Lower leg skin (tissue), 4 donors: ENCODE data around the gene DVL3. TPM values are rescaled to one million over a fixed set of nuclear protein-coding genes. Genes with fewer than 3 reads are reported as not detected.
"Not testable (repeated sequence)": the region's sequence is repeated elsewhere in the genome, so short reads cannot be mapped to it uniquely, and the experiment has no call there.

ENCODE experiments used
- DNase-seq, 2 donors: peaks; one replicate each; pipeline ENCODE4 v3.0.0-alpha.2; 2019; ENCODE audit warnings: low spot score in 2 of 2
- H3K4me3 ChIP-seq: fragments of 200-600 bp; sonication (generic); 2 replicates; pipeline ENCODE4 v1.5.1; 2017; ENCODE audit warnings: mild to moderate bottlenecking, low read depth; ENCODE audit not compliant: poor library complexity, severe bottlenecking
- POLR2A ChIP-seq, 2 donors: fragments of 450-650 bp; IDR thresholded peaks; one replicate each; pipeline ENCODE4 v1.6.1; 2016 to 2017; ENCODE audit warnings: antibody characterized with exemption in 2 of 2, mild to moderate bottlenecking in 1 of 2, moderate library complexity in 1 of 2
- WGBS, 2 donors: methylation state at CpG; one replicate each; pipeline ENCODE4 v1.1.5; 2018; 5-methylcytosine and 5-hydroxymethylcytosine counted together
- intact Hi-C: fragments of 100-400 bp; cut with DNase I; formaldehyde crosslinking; loops from one replicate; pipeline ENCODE4 v1.15.0; 2023; ENCODE audit warnings: low total_unique reads
- total RNA-seq, 4 donors: library from RNA; depleted of rRNA; stranded (reverse); fragments of >200 nt; gene quantifications; one replicate each; pipeline ENCODE4 v1.1.0, GENCODE V29; 2016
- TF ChIP-seq, protein P1 (sequence below), 3 donors: fragments of 450-650 bp; IDR thresholded peaks; one replicate each; pipeline ENCODE4 v1.5.1; 2016; ENCODE audit warnings: antibody characterized with exemption in 3 of 3, mild to moderate bottlenecking in 3 of 3, moderate library complexity in 2 of 3

The DVL3 gene
- total RNA-seq, 4 donors from 2014 or later, result 37.9 to 81.9 (median 42.4) TPM

DNA sequence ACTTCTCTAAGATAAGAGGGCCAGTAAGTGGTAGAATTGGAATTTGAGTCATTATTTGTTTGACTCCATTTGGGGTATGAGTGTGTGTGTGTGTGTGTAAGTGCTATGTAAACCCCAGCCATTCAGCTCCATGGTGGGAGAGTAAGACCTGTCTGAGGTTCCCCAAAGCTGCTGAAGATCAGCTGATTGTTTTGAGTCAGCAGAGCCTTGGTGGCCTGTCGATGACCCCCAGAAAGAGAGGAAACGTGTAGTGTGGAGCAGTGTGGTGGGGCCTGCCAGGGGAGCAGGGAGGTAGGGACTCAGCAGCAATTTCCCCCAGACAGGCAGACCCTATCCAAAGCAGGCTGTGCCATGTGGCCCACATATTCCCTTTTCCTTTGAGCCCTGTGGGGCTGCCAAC is 5.3 kb downstream of the DVL3 start:
- no peak for DNase-seq
- no peak overlapping the region for H3K4me3 ChIP-seq
- intact Hi-C loops, result no loop called here
- WGBS, 2 donors, result 41 to 61% methylated on average over 2 of the region's 2 CpGs
- no peak for TF ChIP-seq POLR2A (IDR thresholded peaks at IDR 0.05)
- TF ChIP-seq, protein P1, sequence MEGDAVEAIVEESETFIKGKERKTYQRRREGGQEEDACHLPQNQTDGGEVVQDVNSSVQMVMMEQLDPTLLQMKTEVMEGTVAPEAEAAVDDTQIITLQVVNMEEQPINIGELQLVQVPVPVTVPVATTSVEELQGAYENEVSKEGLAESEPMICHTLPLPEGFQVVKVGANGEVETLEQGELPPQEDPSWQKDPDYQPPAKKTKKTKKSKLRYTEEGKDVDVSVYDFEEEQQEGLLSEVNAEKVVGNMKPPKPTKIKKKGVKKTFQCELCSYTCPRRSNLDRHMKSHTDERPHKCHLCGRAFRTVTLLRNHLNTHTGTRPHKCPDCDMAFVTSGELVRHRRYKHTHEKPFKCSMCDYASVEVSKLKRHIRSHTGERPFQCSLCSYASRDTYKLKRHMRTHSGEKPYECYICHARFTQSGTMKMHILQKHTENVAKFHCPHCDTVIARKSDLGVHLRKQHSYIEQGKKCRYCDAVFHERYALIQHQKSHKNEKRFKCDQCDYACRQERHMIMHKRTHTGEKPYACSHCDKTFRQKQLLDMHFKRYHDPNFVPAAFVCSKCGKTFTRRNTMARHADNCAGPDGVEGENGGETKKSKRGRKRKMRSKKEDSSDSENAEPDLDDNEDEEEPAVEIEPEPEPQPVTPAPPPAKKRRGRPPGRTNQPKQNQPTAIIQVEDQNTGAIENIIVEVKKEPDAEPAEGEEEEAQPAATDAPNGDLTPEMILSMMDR (IDR thresholded peaks at IDR 0.05), result no peak

DNA sequence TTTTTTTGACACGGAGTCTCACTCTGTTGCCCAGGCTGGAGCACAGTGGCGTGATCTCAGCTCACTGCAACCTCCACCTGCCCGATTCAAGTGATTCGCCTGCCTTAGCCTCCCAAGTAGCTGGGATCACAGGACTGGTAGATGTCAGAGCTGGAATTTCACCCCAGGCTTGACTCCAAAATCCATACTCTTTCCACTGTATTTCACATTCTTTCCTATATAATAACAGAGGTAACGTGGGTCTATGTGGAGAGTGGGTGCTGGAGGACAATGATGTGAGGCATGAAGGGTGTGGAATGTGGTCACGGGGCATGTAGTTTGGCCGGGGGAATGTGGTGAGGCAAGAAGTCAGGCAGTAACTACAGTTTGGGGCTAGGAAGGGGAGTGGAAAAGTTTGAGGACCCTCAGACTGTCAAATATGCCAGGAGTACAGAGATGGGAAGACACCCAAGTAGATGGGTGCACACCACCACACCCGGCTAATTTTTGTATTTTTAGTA is 7.4 kb downstream of the DVL3 start:
- 78 to 86% methylated on average over 8 of the region's 8 CpGs for WGBS, 2 donors
- intact Hi-C loops, H3K4me3 ChIP-seq: not testable (repeated sequence)

DNA sequence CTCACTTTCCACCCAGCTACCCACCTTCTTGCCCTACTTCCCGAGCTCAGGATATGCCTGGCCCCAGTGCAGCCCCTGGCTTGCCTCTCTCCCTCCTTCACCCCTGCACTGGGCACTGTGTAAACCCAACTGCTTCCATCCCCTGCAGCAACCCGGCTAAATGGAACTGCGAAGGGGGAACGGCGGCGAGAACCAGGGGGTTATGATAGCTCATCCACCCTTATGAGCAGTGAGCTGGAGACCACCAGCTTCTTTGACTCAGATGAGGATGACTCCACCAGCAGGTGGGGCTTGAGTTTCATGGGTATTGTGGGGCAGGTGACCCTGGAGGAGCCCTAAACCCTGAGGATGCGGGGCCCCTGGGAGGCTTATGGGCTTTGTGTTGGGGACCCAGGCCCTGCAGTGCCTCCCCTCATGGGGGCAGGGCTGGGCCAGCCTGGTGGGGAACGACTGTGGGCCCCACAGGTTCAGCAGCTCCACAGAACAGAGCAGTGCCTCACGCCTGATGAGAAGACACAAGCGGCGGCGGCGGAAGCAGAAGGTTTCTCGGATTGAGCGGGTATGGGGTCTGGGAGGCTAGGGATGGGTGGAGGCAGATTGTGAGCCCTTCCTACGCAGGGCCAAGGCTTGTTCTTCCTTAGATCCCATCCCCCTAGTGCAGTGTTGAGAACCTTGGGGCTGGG is 9.6 kb downstream of the DVL3 start:
- intact Hi-C loops, result no loop called here
- no peak overlapping the region for H3K4me3 ChIP-seq
- 94 to 95% methylated on average over 16 of the region's 16 CpGs for WGBS, 2 donors
- DNase-seq, result no peak
- TF ChIP-seq POLR2A (IDR thresholded peaks at IDR 0.05), result no peak
- TF ChIP-seq, protein P1 (IDR thresholded peaks at IDR 0.05), result no peak

More for the DNA sequence above, 7.4 kb downstream of the DVL3 start:
- not testable (repeated sequence) for DNase-seq

DNA sequence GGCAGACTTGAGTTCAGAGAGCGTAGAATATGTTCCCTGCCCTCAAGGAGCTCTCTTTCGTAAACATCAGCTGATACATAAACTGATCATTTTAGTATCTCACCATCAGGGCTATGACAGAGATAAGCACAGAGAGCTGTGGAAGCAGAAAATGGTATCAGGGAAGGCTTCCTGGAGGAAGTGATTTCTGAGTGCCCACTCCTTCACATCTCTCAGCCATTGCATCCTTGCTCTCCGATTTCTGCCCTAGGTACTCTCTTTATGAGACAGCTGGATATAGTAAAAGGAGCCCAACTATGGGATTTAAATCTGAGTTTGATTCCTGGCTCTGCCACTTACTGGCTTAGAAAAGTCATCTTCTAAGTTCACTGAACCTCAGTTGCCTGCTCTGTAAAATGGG is 10.4 kb downstream of the DVL3 start:
- intact Hi-C loops, result no loop called here
- TF ChIP-seq, protein P1 (IDR thresholded peaks at IDR 0.05), result no peak
- TF ChIP-seq POLR2A (IDR thresholded peaks at IDR 0.05), result no peak
- no peak overlapping the region for H3K4me3 ChIP-seq
- DNase-seq, result no peak
- WGBS, 2 donors, result 94 to 96% methylated on average over 3 of the region's 3 CpGs

DNA sequence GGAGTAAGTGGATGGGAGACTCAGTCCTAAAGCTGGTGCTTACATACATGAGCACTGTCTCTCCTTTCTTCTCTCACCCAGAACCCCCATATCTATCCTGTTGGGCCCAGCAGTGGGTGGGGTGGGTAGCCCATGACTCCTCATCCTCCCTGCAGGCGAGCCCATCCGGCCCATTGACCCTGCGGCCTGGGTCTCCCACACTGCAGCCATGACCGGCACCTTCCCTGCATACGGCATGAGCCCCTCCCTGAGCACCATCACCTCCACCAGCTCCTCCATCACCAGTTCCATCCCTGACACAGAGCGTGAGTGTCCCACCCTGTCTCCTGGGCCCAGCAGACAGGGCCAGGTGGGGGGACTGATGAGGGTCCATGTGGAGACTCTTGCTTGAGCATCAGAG is 11.5 kb downstream of the DVL3 start:
- H3K4me3 ChIP-seq, result no peak overlapping the region
- 95 to 100% methylated on average over 6 of the region's 6 CpGs for WGBS, 2 donors
- intact Hi-C loops, result no loop called here
- TF ChIP-seq POLR2A (IDR thresholded peaks at IDR 0.05), result no peak
- TF ChIP-seq, protein P1 (IDR thresholded peaks at IDR 0.05), result no peak
- no peak for DNase-seq

DNA sequence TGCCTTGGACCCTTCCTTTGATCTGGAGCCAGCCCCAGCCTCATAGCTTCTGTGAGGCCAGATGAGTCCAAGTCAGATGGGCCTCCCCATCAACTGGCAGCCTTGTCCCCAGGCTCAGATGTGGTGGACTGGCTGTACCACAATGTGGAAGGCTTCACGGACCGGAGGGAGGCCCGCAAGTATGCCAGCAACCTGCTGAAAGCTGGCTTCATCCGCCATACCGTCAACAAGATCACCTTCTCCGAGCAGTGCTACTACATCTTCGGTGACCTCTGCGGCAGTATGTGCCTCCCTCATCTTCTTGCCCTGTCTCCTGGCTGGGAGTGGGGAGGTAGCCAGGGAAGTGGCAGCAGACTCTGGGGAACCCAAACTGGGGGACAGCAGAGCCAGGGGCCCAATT is 12.6 kb downstream of the DVL3 start:
- no peak overlapping the region for H3K4me3 ChIP-seq
- 90 to 95% methylated on average over 8 of the region's 8 CpGs for WGBS, 2 donors
- no peak for DNase-seq
- TF ChIP-seq POLR2A (IDR thresholded peaks at IDR 0.05), result no peak
- TF ChIP-seq, protein P1 (IDR thresholded peaks at IDR 0.05), result no peak
- intact Hi-C loops, result no loop called here
